Neural crest cell (in vitro differentiated cells): Measurements from ENCODE around the gene ACADM. TPM values are rescaled to one million over a fixed set of nuclear protein-coding genes. Genes with fewer than 3 reads are reported as not detected.

Source experiments
- DNase-seq: peaks from one replicate; pipeline ENCODE4 v3.0.0; 2021; ENCODE audit warnings: low read depth, mixed read lengths, low spot score
- H3K27ac Mint-ChIP-seq: one replicate; pipeline ENCODE4 v1.8.0; 2021; ENCODE audit warnings: mild to moderate bottlenecking, mixed read lengths; ENCODE audit not compliant: unreplicated experiment
- H3K27me3 Mint-ChIP-seq: 2 replicates; pipeline ENCODE4 v1.8.0; 2021; ENCODE audit warnings: low read depth, mild to moderate bottlenecking, mixed read lengths
- H3K36me3 Mint-ChIP-seq: 2 replicates; pipeline ENCODE4 v1.8.0; 2021; ENCODE audit warnings: low read depth, mild to moderate bottlenecking, mixed read lengths
- H3K4me1 Mint-ChIP-seq: 2 replicates; pipeline ENCODE4 v1.8.0; 2021; ENCODE audit warnings: mixed read lengths
- H3K4me3 Mint-ChIP-seq: one replicate; pipeline ENCODE4 v1.8.0; 2021; ENCODE audit warnings: mild to moderate bottlenecking, mixed read lengths
- H3K9me3 Mint-ChIP-seq: 2 replicates; pipeline ENCODE4 v1.8.0; 2021; ENCODE audit warnings: mixed read lengths
- CTCF ChIP-seq: fragments of 200-600 bp; sonication (generic); conservative IDR thresholded peaks from 2 replicates; pipeline ENCODE4 v1.5.0; 2021; ENCODE audit warnings: antibody characterized with exemption, mild to moderate bottlenecking
- total RNA-seq: library from RNA; stranded (reverse); gene quantifications from 2 replicates; pipeline ENCODE4 v1.2.1, GENCODE V29; 2021

ACADM gene
- total RNA-seq, 1 donor from 2014 or later = 59.5 TPM

DNA sequence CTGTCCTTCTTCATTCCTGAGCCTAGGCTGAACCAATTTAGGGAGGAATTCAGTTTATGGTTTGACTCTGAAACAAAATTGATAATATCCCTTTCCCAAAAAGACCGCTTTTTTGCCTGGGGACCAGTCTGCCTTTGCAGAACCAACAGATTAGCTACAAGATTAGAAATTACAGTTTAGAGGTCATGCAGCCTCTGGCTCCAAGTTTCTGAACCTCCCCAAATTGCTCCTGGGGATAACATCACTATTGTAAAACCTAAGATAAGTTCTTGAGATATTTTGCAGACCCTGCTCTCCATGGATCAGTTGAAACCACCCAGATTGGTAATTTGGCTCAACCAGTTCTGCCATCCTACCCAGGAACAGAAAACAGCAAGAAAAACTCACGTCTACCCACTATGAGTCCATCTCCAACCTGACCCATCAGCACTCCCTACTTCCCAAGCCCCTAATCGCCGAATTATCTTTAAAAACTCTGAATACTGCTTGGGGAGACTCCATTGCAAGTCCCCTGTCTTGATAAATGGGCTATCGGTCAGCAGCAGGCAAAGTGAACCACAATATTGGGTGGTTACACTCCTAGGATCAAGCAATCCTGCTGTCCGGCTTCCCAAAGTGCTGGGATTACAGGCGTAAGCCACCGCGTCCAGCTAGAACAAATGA is 60.9 kb downstream of the ACADM start:
- H3K27me3 Mint-ChIP-seq = peaks cover 5% of the 10 kb centered on the region
- peaks cover 47% of the 10 kb centered on the region for H3K4me1 Mint-ChIP-seq
- TF ChIP-seq CTCF = no peak
- H3K27ac Mint-ChIP-seq = peak overlapping the region; percentile 87
- H3K36me3 Mint-ChIP-seq = peaks cover 21% of the 10 kb centered on the region
- no peak for DNase-seq
- H3K9me3 Mint-ChIP-seq = peaks cover 4% of the 10 kb centered on the region
- peak overlapping the region; percentile 99 for H3K4me3 Mint-ChIP-seq

DNA sequence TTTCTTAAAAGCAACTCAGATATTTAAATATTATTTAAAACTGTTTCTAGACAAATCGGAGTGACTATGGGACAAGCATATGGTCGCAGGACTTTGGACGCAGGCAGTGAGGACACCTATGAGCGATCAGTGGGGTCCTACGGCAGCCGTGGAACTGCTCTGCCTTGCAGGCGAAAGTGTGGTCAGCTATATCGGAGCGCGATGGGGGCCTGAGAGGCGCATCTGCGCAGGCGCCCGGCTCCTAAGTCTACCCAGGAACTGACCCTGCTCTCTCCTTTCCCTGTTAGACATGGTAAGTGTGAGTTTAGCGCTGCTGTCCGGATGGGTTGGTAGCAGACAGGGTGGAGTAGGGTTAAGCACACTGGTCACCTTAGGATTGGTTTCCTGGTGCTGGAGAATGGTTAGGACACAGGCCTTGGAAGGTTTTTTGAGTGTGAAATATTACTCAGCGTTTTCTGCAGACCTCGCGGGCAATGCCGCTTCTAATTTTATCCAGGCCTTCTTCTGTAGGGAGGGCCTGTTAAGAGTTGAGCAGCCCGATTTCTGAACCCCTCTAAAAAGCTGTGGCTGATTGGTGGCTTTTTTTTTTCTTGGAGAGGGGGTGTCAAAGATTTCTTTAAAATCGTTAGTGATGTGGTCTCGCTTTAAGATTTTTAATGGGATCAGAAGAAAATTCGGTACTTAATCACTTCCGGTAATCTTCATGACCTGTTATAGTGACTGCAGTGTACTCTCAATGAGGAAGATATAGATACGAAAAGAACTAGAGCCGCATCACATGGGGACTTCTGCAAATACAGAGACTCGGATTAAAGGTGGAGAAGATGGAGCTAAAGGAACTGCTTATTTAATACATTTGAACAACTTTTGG is 61.7 kb downstream of the ACADM start, which contains the start of gene RABGGTB:
RABGGTB (plus strand) TSS at position 274 of the 871 bp plus-strand sequence; CDS start at position 290, 16 bp downstream.
- Mint-ChIP-seq H3K36me3 (peaks cover 25% of the 10 kb centered on the region), H3K27ac (peak within 1 kb of the TSS; percentile 98), H3K4me1 (peaks cover 54% of the 10 kb centered on the region), H3K4me3 (peak within 1 kb of the TSS; percentile 99), H3K9me3 (peaks cover 4% of the 10 kb centered on the region), H3K27me3 (peaks cover 4% of the 10 kb centered on the region)
- no peak for TF ChIP-seq CTCF
- peak; percentile 96 for DNase-seq

- no peak for DNase-seq
- Mint-ChIP-seq H3K27ac (peak overlapping the region; percentile 98), H3K36me3 (peaks cover 28% of the 10 kb centered on the region), H3K4me3 (peak overlapping the region; percentile 99), H3K4me1 (peaks cover 61% of the 10 kb centered on the region), H3K9me3 (no peaks in the 10 kb centered on the region), H3K27me3 (no peaks in the 10 kb centered on the region)
- TF ChIP-seq CTCF = no peak
Measured at GRCh38 chr1:75786901-75787493, 62.5 kb downstream of the ACADM start.

- no peak for TF ChIP-seq CTCF
- Mint-ChIP-seq H3K36me3 (peaks cover 31% of the 10 kb centered on the region), H3K27ac (peak overlapping the region; percentile 75), H3K4me3 (peak overlapping the region; percentile 99), H3K9me3 (no peaks in the 10 kb centered on the region), H3K27me3 (no peaks in the 10 kb centered on the region), H3K4me1 (peaks cover 65% of the 10 kb centered on the region)
- DNase-seq = no peak
Measured at GRCh38 chr1:75787524-75787923, 63.0 kb downstream of the ACADM start.

DNA sequence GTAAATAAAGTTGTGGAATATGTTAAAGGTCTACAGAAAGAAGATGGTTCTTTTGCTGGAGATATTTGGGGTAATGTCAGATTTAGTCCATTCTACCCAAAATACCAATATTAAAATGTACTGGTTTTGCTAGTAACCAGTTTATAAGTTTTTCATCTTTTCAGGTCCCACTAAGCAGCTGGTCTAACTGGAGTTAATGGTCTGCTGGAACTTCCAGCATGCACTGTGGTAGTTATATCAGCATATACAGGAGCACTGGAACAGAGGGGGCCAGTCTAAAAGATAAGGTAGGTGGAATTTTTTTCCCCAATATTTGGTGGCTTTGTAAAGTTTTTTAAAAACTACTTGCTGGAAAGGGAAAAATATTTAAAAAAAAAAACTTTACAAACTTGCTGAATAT is 65.5 kb downstream of the ACADM start:
- Mint-ChIP-seq H3K4me3 (peak overlapping the region; percentile 99), H3K27ac (peak overlapping the region; percentile 6), H3K9me3 (no peaks in the 10 kb centered on the region), H3K36me3 (peaks cover 40% of the 10 kb centered on the region), H3K27me3 (no peaks in the 10 kb centered on the region), H3K4me1 (peaks cover 69% of the 10 kb centered on the region)
- no peak for DNase-seq
- TF ChIP-seq CTCF = no peak
